ENCODE data around the gene OR6S1. TPM values are rescaled to one million over a fixed set of nuclear protein-coding genes. Genes with fewer than 3 reads are reported as not detected.
A peak's percentile ranks its signal among the peaks of the same experiment; 100 is the strongest.
"Not testable (repeated sequence)": the region's sequence is repeated elsewhere in the genome, so short reads cannot be mapped to it uniquely, and the experiment has no call there.

OR6S1 gene
- total RNA-seq, 4 donors from 2014 or later = not detected

DNA sequence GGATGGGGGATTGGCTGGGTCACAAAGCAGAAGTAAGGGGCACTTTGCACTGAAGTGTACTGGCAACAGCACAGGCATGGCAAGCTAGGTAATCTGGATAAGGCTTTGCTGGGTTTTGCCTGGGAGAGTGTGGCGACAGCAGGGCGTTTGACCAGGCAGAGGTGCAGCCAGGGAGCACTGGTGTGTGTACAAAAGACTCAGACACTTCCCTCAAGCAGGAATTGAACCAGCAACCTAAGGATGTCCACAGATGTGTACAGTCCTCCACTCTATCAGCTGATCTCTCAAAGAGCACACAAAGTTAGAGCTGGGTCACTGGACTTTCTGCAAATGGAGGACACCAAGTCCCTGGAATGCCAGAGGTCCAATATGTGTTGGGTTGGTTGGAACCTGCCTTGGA lies 27.5 kb upstream of the OR6S1 start:
- H3K4me3 ChIP-seq (replicated peaks in 1 of 3) = no peak overlapping the region
- TF ChIP-seq POLR2A (IDR thresholded peaks at IDR 0.05) = no peak
- TF ChIP-seq, protein P1, sequence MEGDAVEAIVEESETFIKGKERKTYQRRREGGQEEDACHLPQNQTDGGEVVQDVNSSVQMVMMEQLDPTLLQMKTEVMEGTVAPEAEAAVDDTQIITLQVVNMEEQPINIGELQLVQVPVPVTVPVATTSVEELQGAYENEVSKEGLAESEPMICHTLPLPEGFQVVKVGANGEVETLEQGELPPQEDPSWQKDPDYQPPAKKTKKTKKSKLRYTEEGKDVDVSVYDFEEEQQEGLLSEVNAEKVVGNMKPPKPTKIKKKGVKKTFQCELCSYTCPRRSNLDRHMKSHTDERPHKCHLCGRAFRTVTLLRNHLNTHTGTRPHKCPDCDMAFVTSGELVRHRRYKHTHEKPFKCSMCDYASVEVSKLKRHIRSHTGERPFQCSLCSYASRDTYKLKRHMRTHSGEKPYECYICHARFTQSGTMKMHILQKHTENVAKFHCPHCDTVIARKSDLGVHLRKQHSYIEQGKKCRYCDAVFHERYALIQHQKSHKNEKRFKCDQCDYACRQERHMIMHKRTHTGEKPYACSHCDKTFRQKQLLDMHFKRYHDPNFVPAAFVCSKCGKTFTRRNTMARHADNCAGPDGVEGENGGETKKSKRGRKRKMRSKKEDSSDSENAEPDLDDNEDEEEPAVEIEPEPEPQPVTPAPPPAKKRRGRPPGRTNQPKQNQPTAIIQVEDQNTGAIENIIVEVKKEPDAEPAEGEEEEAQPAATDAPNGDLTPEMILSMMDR (IDR thresholded peaks at IDR 0.05) = no peak
- WGBS, 2 donors = 77 to 88% methylated on average over 2 of the region's 2 CpGs
- H3K27ac ChIP-seq = no peak overlapping the region
- intact Hi-C loops (cut with DNase I) = no loop called here
- H3K4me1 ChIP-seq = no peaks in the 10 kb centered on the region
- H3K9me3 ChIP-seq = no peaks in the 10 kb centered on the region
- H3K27me3 ChIP-seq = no peaks in the 10 kb centered on the region
- DNase-seq = no peak
- no peaks in the 10 kb centered on the region for H3K36me3 ChIP-seq

DNA sequence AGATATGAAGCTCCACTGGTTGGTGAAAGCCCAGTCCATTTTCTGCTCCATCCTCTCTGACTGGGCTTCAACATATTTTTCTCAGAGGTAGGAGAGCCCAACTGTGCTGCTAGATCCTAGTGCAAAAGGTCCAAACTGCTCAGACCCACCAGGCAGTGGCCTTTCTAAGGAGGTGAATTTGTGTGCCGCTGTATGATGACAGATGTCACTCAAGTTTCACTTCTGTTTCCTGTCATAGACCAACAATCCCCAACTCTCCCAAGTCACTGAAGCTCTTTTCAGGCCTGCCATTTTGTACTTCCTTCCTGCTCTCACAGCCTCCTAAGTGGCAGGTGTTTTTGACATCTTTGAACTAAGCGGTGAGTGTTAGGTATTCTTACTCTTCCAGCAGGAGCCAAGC lies 26.5 kb upstream of the OR6S1 start:
- H3K27me3 ChIP-seq = peaks cover 4% of the 10 kb centered on the region

DNA sequence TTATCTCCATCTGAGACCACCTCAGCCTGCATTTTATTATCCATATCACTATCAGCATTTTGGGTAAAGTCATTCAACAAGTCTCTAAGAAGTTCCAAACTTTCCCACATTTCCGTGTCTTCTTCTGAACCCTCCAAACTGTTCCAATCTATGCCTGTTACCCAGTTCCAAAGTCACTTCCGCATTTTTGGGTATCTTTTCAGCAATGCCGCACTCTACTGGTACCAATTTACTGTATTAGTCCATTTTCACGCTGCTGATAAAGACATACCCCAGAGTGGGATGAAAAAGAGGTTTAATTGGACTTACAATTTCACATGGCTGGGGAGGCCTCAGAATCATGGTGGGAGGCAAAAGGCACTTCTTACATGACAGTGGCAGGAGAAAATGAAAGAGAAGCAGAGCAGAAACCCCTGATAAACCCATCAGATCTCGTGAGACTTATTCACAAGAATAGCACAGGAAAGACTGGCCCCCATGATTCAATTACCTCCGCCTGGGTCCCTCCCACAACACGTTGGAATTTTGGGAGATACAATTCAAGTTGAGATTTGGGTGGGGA lies 25.0 kb upstream of the OR6S1 start:
- H3K36me3 ChIP-seq; H3K4me3 ChIP-seq (replicated peaks in 1 of 3); H3K4me1 ChIP-seq; H3K9me3 ChIP-seq; H3K27me3 ChIP-seq; DNase-seq; intact Hi-C loops (cut with DNase I); H3K27ac ChIP-seq: not testable (repeated sequence)
- WGBS, 2 donors = 83% methylated on average over 7 of the region's 7 CpGs

More for the DNA sequence above, 26.5 kb upstream of the OR6S1 start:
- no peak for TF ChIP-seq POLR2A (IDR thresholded peaks at IDR 0.05)
- TF ChIP-seq, protein P1 (IDR thresholded peaks at IDR 0.05) = no peak
- Histone ChIP-seq H3K4me3 (replicated peaks in 1 of 3) (no peak overlapping the region), H3K9me3 (no peaks in the 10 kb centered on the region), H3K27ac (no peak overlapping the region), H3K4me1 (peaks cover 0 to 5% of the 10 kb centered on the region in 2 donors), H3K36me3 (no peaks in the 10 kb centered on the region)
- 71 to 76% methylated on average over 2 of the region's 2 CpGs for WGBS, 2 donors
- no peak for DNase-seq
- intact Hi-C loops (cut with DNase I) = no loop called here

DNA sequence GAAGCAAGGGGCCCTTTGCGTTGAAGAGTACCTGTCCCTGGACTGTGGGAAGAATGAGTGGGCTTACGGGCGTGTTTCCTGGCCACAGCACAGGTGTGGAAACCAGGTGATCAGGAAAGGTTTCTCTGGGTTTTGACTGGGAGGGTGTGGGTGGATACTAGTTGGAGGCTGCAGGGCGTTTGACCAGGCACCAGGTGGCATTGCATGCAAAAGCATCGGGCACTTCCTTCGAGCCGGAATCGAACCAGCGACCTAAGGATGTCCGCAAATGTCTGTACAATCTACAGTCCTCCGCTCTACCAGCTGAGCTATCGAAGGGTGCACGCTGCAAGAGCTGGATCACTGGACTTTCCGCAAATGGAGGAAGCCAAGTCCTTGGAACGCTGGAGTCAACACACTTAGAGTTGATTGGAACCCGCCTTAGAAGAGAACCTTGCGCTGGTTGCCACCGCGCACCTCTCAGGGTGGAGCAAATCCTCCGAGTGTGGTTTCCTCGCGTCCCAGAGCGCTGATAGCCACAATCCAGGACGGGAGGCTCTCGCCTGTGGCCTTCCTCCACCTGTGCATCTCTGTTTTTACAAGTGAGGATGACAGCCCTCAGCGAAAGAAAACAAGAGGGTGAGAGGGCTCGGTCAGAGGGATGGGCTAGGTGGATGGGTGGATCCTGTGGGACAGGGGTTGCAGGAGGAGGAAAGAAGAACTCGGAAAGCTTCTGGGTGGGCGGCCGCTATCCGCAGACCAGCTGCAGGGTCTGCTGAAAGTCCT lies 21.7 kb upstream of the OR6S1 start:
- Histone ChIP-seq H3K36me3 (no peaks in the 10 kb centered on the region), H3K27ac (no peak overlapping the region), H3K4me1 (peaks cover 0 to 7% of the 10 kb centered on the region in 2 donors), H3K27me3 (peaks cover 21% of the 10 kb centered on the region), H3K9me3 (no peaks in the 10 kb centered on the region), H3K4me3 (replicated peaks in 1 of 3) (no peak overlapping the region)
- WGBS, 2 donors = 4% methylated on average over 30 to 31 of the region's 31 CpGs
- DNase-seq = peak; percentile 34 to 45
- intact Hi-C loops (cut with DNase I) = no loop called here
- no peak for TF ChIP-seq POLR2A (IDR thresholded peaks at IDR 0.05)
- TF ChIP-seq, protein P1 (IDR thresholded peaks at IDR 0.05) = peak in 4 of 6 experiments; percentile 11 to 38 (median 23)

DNA sequence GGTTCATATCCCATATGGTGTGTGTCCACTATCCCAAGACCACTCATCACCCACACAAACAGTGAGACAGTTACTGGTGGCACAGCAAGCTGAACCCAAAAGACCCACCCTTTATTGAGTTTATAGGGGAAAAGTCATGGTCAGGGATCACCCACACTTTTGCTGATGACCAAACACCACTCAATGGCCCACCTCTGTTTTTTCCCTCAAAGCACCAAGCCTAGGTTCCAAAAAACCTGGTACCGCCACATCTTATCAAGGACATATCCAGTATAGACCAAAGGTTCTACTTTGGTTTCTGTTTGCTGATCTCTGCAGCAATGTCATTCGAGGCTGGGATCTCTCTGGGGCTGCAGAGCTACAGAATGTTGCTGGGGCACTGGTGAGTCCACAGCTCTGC lies 19.7 kb upstream of the OR6S1 start:
- TF ChIP-seq, protein P1 (IDR thresholded peaks at IDR 0.05) = no peak
- no peak for TF ChIP-seq POLR2A (IDR thresholded peaks at IDR 0.05)
- WGBS, 2 donors = 68 to 82% methylated on average over 2 of the region's 2 CpGs

More for the DNA sequence above, 19.7 kb upstream of the OR6S1 start:
- no peak overlapping the region for H3K27ac ChIP-seq
- peaks cover 0 to 7% of the 10 kb centered on the region in 2 donors for H3K4me1 ChIP-seq
- no peaks in the 10 kb centered on the region for H3K9me3 ChIP-seq
- intact Hi-C loops (cut with DNase I) = no loop called here
- H3K36me3 ChIP-seq = no peaks in the 10 kb centered on the region
- H3K4me3 ChIP-seq (replicated peaks in 1 of 3) = no peak overlapping the region
- no peak for DNase-seq
- H3K27me3 ChIP-seq = peaks cover 21% of the 10 kb centered on the region
